Measurements from ENCODE around the gene SOX4. TPM values are rescaled to one million over a fixed set of nuclear protein-coding genes. Genes with fewer than 3 reads are reported as not detected.

SOX4 gene
- total RNA-seq, 1 experiment from 2014 or later: 120 TPM

DNA sequence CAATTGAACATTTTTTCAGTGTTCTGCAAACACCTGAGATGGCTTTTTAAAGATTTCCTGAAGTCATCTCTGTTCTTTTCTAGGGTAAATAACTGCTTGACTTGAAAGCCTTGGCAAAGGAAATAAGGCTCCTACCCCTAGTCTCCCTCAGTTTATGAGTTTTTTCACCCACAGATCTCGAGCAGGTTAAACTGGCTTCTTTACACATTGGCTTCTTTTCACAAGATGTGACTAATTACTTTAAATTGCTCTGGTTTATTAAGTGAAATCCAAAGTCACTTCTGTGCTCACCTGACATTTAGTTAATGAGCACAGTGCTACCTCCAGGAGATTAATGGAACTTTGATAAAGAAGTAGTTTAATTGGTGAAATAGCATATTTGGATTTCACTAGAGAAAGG is 33.2 kb downstream of the SOX4 start:
- Mint-ChIP-seq H3K27me3 (ENCODE audit: unreplicated experiment) (no peaks in the 10 kb centered on the region), H3K36me3 (ENCODE audit: insufficient read depth, unreplicated experiment) (no peaks in the 10 kb centered on the region), H3K9me3 (ENCODE audit: low read depth, unreplicated experiment) (no peaks in the 10 kb centered on the region), H3K4me1 (ENCODE audit: low read depth, unreplicated experiment) (no peaks in the 10 kb centered on the region), H3K4me3 (ENCODE audit: low read depth, unreplicated experiment) (no peak overlapping the region), H3K27ac (ENCODE audit: unreplicated experiment) (no peak overlapping the region)
- intact Hi-C loops (cut with micrococcal nuclease; ENCODE audit: unreplicated experiment): no loop called here
- DNase-seq: no peak
- no TSS peak for BruUV-seq (replicated peaks)
- TF ChIP-seq, protein P1, sequence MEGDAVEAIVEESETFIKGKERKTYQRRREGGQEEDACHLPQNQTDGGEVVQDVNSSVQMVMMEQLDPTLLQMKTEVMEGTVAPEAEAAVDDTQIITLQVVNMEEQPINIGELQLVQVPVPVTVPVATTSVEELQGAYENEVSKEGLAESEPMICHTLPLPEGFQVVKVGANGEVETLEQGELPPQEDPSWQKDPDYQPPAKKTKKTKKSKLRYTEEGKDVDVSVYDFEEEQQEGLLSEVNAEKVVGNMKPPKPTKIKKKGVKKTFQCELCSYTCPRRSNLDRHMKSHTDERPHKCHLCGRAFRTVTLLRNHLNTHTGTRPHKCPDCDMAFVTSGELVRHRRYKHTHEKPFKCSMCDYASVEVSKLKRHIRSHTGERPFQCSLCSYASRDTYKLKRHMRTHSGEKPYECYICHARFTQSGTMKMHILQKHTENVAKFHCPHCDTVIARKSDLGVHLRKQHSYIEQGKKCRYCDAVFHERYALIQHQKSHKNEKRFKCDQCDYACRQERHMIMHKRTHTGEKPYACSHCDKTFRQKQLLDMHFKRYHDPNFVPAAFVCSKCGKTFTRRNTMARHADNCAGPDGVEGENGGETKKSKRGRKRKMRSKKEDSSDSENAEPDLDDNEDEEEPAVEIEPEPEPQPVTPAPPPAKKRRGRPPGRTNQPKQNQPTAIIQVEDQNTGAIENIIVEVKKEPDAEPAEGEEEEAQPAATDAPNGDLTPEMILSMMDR (IDR thresholded peaks at IDR 0.05; ENCODE audit: unreplicated experiment): no peak
- CTCF ChIA-PET: interaction anchor here (0.7 kb wide), 2 partner anchors 317 to 365 kb away, joined by 3 to 4 read pairs; no protein-coding TSS in a partner anchor

DNA sequence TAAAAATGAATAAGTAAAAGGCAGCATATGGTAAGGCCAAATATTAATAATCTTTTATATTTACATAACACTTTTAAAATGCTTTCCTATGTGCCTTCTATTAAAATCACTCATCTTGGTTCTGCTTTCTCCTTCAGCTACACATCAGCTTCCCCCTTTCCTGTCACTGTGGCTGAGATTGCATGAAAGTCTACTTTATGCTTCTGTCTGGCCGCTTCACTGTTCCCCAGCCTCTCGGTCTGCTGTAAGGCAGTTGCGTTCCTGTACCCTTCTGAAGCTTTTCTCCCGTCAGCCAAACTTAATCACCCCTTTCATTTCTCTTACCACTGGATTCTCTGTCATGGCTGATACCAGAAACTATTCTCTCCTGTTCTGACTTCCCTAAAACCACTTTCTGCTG is 34.6 kb downstream of the SOX4 start:
- TF ChIP-seq, protein P1 (IDR thresholded peaks at IDR 0.05; ENCODE audit: unreplicated experiment): no peak
- no peak for DNase-seq
- no TSS peak for BruUV-seq (replicated peaks)
- intact Hi-C loops (cut with micrococcal nuclease; ENCODE audit: unreplicated experiment): no loop called here
- CTCF ChIA-PET: no interaction called here
- no peaks in the 10 kb centered on the region for H3K27me3 Mint-ChIP-seq (ENCODE audit: unreplicated experiment)
- H3K27ac Mint-ChIP-seq (ENCODE audit: unreplicated experiment): no peak overlapping the region
- no peak overlapping the region for H3K4me3 Mint-ChIP-seq (ENCODE audit: low read depth, unreplicated experiment)
- no peaks in the 10 kb centered on the region for H3K9me3 Mint-ChIP-seq (ENCODE audit: low read depth, unreplicated experiment)
- no peaks in the 10 kb centered on the region for H3K4me1 Mint-ChIP-seq (ENCODE audit: low read depth, unreplicated experiment)
- no peaks in the 10 kb centered on the region for H3K36me3 Mint-ChIP-seq (ENCODE audit: insufficient read depth, unreplicated experiment)

DNA sequence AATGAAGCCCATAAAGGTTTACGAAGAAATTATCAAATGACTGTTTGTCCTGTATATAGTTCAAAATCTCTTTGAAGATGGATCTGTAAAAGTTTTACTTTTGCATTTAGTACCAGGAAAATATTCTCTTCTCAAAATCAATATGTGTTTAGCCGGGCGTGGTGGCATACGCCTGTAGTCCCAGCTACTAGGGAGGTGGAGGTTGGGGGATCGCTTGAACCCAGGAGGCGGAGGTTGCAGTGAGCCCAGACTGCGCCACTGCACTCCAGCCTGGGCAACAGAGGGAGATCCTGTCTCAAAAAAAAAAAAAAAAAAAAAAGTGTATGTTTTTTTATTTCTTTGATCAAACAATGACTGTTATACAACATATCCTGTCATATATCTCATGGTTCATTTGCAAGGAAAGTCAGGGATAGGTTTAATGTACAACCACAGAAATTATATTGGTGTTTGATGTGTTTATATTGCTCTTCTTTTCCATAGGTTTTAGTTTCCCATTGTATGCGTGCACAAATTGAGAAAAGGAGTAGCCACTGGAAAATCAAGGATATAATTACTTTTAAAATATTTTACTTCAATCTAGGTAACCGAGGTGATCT is 40.1 kb downstream of the SOX4 start:
- TF ChIP-seq, protein P1 (IDR thresholded peaks at IDR 0.05; ENCODE audit: unreplicated experiment): no peak
- Mint-ChIP-seq H3K27ac (ENCODE audit: unreplicated experiment) (peak overlapping the region; percentile 30), H3K4me1 (ENCODE audit: low read depth, unreplicated experiment) (peaks cover 13% of the 10 kb centered on the region), H3K9me3 (ENCODE audit: low read depth, unreplicated experiment) (no peaks in the 10 kb centered on the region), H3K4me3 (ENCODE audit: low read depth, unreplicated experiment) (no peak overlapping the region), H3K36me3 (ENCODE audit: insufficient read depth, unreplicated experiment) (no peaks in the 10 kb centered on the region), H3K27me3 (ENCODE audit: unreplicated experiment) (no peaks in the 10 kb centered on the region)
- intact Hi-C loops (cut with micrococcal nuclease; ENCODE audit: unreplicated experiment): no loop called here
- CTCF ChIA-PET: interaction anchor here (0.7 kb wide), 1 partner anchor 102 kb away, joined by 3 read pairs; no protein-coding TSS in a partner anchor
- BruUV-seq (replicated peaks): no TSS peak
- DNase-seq: no peak

- H3K27ac Mint-ChIP-seq (ENCODE audit: unreplicated experiment): peak overlapping the region; percentile 33
- CTCF ChIA-PET: no interaction called here
- H3K27me3 Mint-ChIP-seq (ENCODE audit: unreplicated experiment): no peaks in the 10 kb centered on the region
Measured at GRCh38 chr6:21634582-21634981, 41.0 kb downstream of the SOX4 start.

More at GRCh38 chr6:21634582-21634981, 41.0 kb downstream of the SOX4 start:
- Mint-ChIP-seq H3K4me3 (ENCODE audit: low read depth, unreplicated experiment) (no peak overlapping the region), H3K9me3 (ENCODE audit: low read depth, unreplicated experiment) (no peaks in the 10 kb centered on the region), H3K36me3 (ENCODE audit: insufficient read depth, unreplicated experiment) (no peaks in the 10 kb centered on the region), H3K4me1 (ENCODE audit: low read depth, unreplicated experiment) (peaks cover 13% of the 10 kb centered on the region)
- intact Hi-C loops (cut with micrococcal nuclease; ENCODE audit: unreplicated experiment): no loop called here
- no TSS peak for BruUV-seq (replicated peaks)
- DNase-seq: peak; percentile 41
- TF ChIP-seq, protein P1 (IDR thresholded peaks at IDR 0.05; ENCODE audit: unreplicated experiment): no peak
